Thymus (tissue), 11 donors: ENCODE data around the gene PKNOX2. TPM values are rescaled to one million over a fixed set of nuclear protein-coding genes. Genes with fewer than 3 reads are reported as not detected.
"Not testable (repeated sequence)": the region's sequence is repeated elsewhere in the genome, so short reads cannot be mapped to it uniquely, and the experiment has no call there.

ENCODE experiments used
- DNase-seq, 9 donors: peaks; one replicate each; pipeline ENCODE4 v3.0.0-alpha.2; 2013; ENCODE audit warnings: low spot score in 9 of 9, low read depth in 6 of 9, missing footprints in 1 of 9
- H3K27ac ChIP-seq, 2 donors: one replicate each; pipeline ENCODE4 v1.5.1; 2013; ENCODE audit warnings: control low read depth in 1 of 2, low read depth in 1 of 2, low read length in 1 of 2, mild to moderate bottlenecking in 1 of 2, moderate library complexity in 1 of 2
- H3K27me3 ChIP-seq, 2 donors: one replicate each; pipeline ENCODE4 v1.5.1; 2013; ENCODE audit warnings: low read length in 1 of 2; ENCODE audit not compliant: control insufficient read depth in 2 of 2, insufficient read depth in 1 of 2
- H3K36me3 ChIP-seq, 2 donors: one replicate each; pipeline ENCODE4 v1.5.1; 2013; ENCODE audit warnings: low read length in 1 of 2, mild to moderate bottlenecking in 1 of 2, moderate library complexity in 1 of 2; ENCODE audit not compliant: control insufficient read depth in 2 of 2, insufficient read depth in 2 of 2
- H3K4me1 ChIP-seq, 2 donors: one replicate each; pipeline ENCODE4 v1.5.1; 2013; ENCODE audit warnings: low read length in 2 of 2; ENCODE audit not compliant: control insufficient read depth in 2 of 2, insufficient read depth in 2 of 2
- H3K4me3 ChIP-seq, 2 donors: one replicate each; pipeline ENCODE4 v1.5.1; 2013; ENCODE audit warnings: low read length in 2 of 2, control low read depth in 1 of 2, mild to moderate bottlenecking in 1 of 2
- H3K9me3 ChIP-seq, 2 donors: one replicate each; pipeline ENCODE4 v1.5.1; 2013; ENCODE audit warnings: low read length in 1 of 2, mild to moderate bottlenecking in 1 of 2; ENCODE audit not compliant: control insufficient read depth in 2 of 2, insufficient read depth in 1 of 2
- WGBS: extraction: QIAGEN DNeasy Blood & Tissue Kit; methylation state at CpG from one replicate; pipeline ENCODE4 v1.1.7; 2013; 5-methylcytosine and 5-hydroxymethylcytosine counted together
- polyA plus RNA-seq: library from polyadenylated mRNA; stranded (reverse); fragments of 200-250 nt; gene quantifications from one replicate; pipeline ENCODE4 v1.2.3, GENCODE V29; 2013
- total RNA-seq: library from RNA; stranded (reverse); fragments of 120-200 nt; gene quantifications from one replicate; pipeline ENCODE4 v1.2.4, GENCODE V29; 2013
- donor health status: healthy.

PKNOX2 gene
- total and polyA plus RNA-seq, 2 donors = 1.3 to 2.2 TPM

DNA sequence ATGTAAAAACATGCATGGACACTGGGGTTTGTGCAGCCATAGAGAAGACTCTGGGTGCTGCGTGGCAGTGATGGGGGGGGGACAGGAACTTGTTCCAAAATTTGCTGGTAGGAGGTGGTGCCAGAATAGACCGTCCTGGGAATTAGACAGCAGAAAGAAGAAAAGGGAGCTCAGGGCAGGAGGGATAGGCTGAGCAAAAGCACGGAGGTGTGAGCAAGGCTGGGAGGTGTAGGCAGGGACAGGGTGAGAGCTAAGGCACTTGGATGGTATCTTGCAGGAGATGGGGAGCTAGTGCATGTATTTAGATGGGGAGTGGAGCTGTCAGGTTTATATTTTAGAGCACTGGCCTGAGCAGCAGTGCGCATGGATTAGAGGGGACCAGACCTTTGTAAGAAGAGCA lies 53.8 kb downstream of the PKNOX2 start:
- DNase-seq = no peak
- peaks cover 0 to 24% of the 10 kb centered on the region in 2 donors for H3K4me1 ChIP-seq
- 80% methylated on average over 4 of the region's 4 CpGs for WGBS
- H3K27ac ChIP-seq = no peak overlapping the region
- no peaks in the 10 kb centered on the region for H3K9me3 ChIP-seq
- H3K27me3 ChIP-seq = peaks cover 4 to 11% of the 10 kb centered on the region in 2 donors
- H3K4me3 ChIP-seq = no peak overlapping the region
- H3K36me3 ChIP-seq = no peaks in the 10 kb centered on the region

DNA sequence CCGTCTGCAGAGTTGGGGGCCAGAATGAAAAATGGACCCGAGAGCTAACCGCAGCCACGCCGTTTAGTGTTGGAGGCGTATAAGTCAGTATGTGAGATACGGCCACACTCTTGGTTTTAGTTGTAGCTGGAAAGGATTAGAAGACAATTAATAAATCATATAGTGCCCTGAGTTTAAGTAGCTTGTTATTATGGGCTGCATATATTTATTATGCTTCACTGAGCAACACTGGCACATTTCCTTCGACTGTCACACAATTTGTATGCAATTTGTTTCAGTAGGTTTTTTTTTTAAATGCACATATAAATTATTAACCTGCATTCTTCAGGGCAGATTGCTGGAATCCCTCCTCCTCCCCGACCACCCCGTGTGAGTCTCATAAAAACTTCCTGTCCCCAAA lies 56.9 kb downstream of the PKNOX2 start:
- 86% methylated on average over 10 of the region's 10 CpGs for WGBS
- H3K27me3 ChIP-seq = peaks cover 0 to 6% of the 10 kb centered on the region in 2 donors
- peaks cover 0 to 6% of the 10 kb centered on the region in 2 donors for H3K4me1 ChIP-seq
- no peaks in the 10 kb centered on the region for H3K9me3 ChIP-seq
- no peaks in the 10 kb centered on the region for H3K36me3 ChIP-seq
- no peak for DNase-seq
- H3K27ac ChIP-seq = no peak overlapping the region
- H3K4me3 ChIP-seq = no peak overlapping the region

DNA sequence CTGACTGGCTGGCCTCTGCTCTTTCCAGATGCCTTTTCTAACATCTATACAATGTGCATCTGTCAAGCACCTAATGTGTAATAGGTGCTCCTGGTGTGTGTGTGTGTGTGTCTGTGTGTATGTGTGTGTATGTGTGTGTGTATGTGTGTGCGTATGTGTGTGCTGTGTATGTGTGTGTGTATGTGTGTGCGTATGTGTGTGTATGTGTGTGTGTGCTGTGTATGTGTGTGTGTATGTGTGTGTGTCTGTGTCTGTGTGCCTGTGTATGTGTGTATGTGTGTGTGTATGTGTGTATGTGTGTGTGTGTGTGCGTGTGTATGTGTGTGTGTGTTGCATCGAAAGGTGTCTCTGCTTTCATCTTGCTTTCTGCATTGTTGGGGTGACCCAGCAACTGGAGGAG lies 57.9 kb downstream of the PKNOX2 start:
- Histone ChIP-seq H3K36me3 (no peaks in the 10 kb centered on the region), H3K27me3 (peaks cover 0 to 6% of the 10 kb centered on the region in 2 donors), H3K9me3 (no peaks in the 10 kb centered on the region), H3K4me3 (no peak overlapping the region), H3K27ac (no peak overlapping the region), H3K4me1 (no peaks in the 10 kb centered on the region)
- 93% methylated on average over 4 of the region's 4 CpGs for WGBS
- DNase-seq = no peak

DNA sequence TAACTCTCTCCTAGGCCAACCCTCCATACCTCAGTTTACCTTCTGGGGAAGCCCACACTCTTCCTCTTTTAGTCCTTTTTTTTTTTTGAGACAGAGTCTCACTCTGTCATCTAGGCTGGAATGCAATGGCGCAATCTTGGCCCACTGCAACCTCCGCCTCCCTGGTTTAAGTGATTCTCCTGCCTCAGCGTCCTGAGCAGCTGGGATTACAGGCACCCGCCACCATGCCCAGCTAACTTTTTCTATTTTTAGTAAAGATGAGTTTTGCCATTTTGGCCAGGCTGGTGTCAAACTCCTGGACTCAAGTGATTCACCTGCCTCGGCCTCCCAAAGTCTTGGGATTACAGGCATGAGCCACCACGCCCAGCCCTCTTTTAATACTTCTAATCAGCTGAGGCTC lies 58.6 kb downstream of the PKNOX2 start:
- WGBS = 88% methylated on average over 6 of the region's 6 CpGs

DNA sequence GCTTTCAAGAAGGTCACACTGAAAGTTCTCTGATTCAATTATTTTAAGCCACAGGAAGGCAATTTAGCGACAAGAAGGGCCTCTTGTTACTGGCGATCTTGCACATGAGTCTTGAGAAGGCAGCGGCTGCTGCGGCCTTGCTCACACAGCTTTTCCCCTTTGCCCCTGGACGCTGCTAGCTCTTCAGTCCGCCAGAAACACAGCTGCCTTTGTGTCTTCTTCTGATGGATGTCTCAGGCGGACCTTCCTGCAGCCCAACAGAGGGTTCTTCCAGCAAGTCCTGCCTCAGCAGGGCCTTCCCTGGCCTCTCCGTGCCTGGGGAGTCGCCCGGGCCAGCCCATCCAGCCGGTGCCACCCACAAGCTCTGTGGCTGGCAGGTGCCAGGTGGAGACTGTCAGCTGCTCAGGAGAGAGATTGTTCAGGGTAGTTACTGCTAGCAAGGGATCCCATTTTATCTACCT lies 59.4 kb downstream of the PKNOX2 start:
- Histone ChIP-seq H3K27ac (no peak overlapping the region), H3K36me3 (no peaks in the 10 kb centered on the region), H3K4me1 (no peaks in the 10 kb centered on the region), H3K4me3 (no peak overlapping the region), H3K9me3 (no peaks in the 10 kb centered on the region), H3K27me3 (peaks cover 0 to 2% of the 10 kb centered on the region in 2 donors)
- DNase-seq = no peak
- WGBS = 95% methylated on average over 11 of the region's 11 CpGs

More for the DNA sequence above, 58.6 kb downstream of the PKNOX2 start:
- H3K27ac ChIP-seq, H3K36me3 ChIP-seq, H3K9me3 ChIP-seq, H3K4me3 ChIP-seq, H3K27me3 ChIP-seq, H3K4me1 ChIP-seq, DNase-seq: not testable (repeated sequence)

DNA sequence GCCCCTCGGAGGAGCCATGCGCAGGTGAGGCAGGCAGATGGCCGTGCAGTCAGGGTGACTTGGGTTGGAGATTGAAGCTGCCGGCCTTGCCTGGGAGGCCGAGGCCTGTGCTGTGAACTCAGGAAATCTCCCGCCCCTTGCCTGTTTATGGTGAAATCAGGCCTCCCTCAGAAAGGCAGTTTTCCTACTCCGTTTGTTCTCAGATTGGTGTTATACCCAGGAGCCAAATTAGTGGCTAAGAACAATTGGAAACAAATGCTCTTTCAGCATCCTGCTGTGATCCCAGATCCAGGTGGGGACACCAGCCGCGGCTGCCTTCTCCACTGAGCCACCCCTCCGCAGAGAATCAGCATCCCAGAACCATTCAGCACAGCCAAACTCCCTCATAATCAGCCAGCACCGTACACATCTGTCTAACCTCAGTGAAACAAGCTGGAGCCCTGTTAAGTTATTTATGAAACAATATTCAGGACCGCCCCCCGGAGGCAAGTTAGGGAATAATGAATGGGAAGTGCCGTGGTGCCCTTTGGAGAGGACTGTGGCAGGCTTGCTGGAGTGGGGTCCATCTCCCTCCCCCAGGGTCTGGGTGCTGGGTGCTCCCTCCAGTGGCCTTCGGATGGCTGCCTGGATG lies 60.0 kb downstream of the PKNOX2 start:
- no peaks in the 10 kb centered on the region for H3K9me3 ChIP-seq
- no peaks in the 10 kb centered on the region for H3K36me3 ChIP-seq
- no peak overlapping the region for H3K4me3 ChIP-seq
- no peak overlapping the region for H3K27ac ChIP-seq
- WGBS = 88% methylated on average over 15 of the region's 15 CpGs
- DNase-seq = no peak
- H3K27me3 ChIP-seq = peaks cover 0 to 2% of the 10 kb centered on the region in 2 donors
- H3K4me1 ChIP-seq = no peaks in the 10 kb centered on the region

DNA sequence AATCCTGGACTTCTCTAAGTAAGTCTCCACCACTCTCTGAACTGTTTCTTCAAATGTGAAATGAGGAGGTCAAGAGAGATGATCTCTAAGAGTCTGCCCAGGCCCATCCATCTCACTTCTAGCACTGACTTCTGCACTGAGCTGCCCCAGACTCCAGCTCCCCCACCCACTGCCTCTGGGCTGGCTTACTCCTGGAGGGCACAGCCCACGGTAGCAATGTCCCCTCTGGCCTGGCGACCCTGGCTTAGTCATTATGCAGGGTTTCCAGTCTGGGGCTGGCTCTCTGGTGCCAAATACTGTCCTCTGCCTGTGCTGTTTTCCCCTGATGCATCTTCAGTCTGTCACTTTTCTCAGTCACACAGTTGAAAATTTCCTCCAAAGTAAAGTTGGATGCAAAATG lies 60.9 kb downstream of the PKNOX2 start:
- Histone ChIP-seq H3K36me3 (no peaks in the 10 kb centered on the region), H3K27ac (no peak overlapping the region), H3K9me3 (no peaks in the 10 kb centered on the region), H3K4me1 (no peaks in the 10 kb centered on the region), H3K27me3 (peaks cover 0 to 2% of the 10 kb centered on the region in 2 donors), H3K4me3 (no peak overlapping the region)
- no peak for DNase-seq
- WGBS = 91% methylated on average over 2 of the region's 2 CpGs

DNA sequence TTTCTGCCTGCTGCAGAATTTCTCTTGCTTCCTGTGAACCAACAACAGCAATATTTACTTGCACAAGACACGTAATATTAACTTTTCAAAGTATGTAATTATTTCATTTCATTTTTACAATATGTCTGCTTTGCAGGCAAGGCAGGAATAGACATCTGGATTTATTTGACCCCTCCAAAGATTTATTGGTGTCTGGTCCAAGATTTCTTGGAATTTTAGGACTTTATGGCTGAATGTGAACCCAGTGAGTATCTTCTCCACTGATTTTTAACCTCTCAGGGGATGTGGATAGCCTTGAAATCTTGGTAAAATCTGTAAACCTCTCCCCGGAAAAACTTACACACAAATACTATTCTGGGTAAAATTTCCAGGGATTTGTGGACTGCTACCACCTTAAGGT lies 61.5 kb downstream of the PKNOX2 start:
- 63% methylated on average over 2 of the region's 2 CpGs for WGBS

DNA sequence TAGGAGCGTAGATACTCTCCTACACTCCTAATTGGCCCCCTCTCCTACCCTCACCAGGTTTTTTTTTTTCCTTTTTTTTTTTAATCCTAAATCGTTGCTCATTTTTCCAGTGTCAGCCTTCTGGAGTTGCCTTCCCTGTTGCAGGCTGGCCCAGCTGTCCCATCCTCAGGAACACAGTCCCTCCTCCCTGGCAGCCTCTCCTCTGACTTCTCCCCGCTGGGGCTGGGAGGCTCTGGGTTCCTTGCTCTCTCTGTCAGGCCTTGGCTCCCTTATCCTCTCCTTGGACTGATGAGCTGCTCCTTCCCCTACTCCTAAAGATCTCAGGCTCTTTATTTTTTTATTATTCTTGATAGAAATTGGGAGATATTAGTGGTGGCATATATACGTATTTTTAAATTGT lies 62.2 kb downstream of the PKNOX2 start:
- DNase-seq = no peak

More for the DNA sequence above, 61.5 kb downstream of the PKNOX2 start:
- no peak for DNase-seq
- Histone ChIP-seq H3K27me3 (peaks cover 0 to 2% of the 10 kb centered on the region in 2 donors), H3K36me3 (no peaks in the 10 kb centered on the region), H3K4me3 (no peak overlapping the region), H3K4me1 (no peaks in the 10 kb centered on the region), H3K9me3 (no peaks in the 10 kb centered on the region), H3K27ac (no peak overlapping the region)

More for the DNA sequence above, 62.2 kb downstream of the PKNOX2 start:
- Histone ChIP-seq H3K4me3 (no peak overlapping the region), H3K4me1 (no peaks in the 10 kb centered on the region), H3K27ac (no peak overlapping the region), H3K9me3 (no peaks in the 10 kb centered on the region), H3K36me3 (no peaks in the 10 kb centered on the region), H3K27me3 (peaks cover 0 to 2% of the 10 kb centered on the region in 2 donors)
- WGBS = 90% methylated on average over 4 of the region's 4 CpGs
